GM19455 (cell line): ENCODE measurements around the gene CACTIN.
"Not testable (repeated sequence)": the region's sequence is repeated elsewhere in the genome, so short reads cannot be mapped to it uniquely, and the experiment has no call there.

Experiments used
- ATAC-seq: cut with Tn5 transposase; IDR thresholded peaks from one replicate; pipeline ENCODE4 v1.9.1; 2021; ENCODE audit not compliant: unreplicated experiment

CACTIN gene

DNA sequence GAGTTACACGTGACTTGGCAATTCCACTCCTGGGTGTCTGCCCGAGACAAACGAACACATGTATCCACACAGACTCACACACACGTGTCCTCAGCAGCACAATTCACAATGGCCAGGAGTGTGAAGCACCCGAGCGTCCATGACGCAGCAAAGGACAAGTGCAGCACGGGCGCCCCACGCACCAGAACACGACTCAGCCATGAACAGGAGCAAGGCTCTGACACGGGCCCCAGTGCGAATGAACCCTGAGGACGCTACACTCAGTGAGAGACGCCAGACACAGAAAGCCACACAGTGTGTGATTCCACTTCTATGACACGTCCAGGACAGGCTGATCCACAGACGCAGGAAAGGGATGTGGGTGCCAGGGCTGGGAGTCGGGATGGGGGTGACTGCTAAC, 37.2 kb upstream of the CACTIN start:
- no peak for ATAC-seq

DNA sequence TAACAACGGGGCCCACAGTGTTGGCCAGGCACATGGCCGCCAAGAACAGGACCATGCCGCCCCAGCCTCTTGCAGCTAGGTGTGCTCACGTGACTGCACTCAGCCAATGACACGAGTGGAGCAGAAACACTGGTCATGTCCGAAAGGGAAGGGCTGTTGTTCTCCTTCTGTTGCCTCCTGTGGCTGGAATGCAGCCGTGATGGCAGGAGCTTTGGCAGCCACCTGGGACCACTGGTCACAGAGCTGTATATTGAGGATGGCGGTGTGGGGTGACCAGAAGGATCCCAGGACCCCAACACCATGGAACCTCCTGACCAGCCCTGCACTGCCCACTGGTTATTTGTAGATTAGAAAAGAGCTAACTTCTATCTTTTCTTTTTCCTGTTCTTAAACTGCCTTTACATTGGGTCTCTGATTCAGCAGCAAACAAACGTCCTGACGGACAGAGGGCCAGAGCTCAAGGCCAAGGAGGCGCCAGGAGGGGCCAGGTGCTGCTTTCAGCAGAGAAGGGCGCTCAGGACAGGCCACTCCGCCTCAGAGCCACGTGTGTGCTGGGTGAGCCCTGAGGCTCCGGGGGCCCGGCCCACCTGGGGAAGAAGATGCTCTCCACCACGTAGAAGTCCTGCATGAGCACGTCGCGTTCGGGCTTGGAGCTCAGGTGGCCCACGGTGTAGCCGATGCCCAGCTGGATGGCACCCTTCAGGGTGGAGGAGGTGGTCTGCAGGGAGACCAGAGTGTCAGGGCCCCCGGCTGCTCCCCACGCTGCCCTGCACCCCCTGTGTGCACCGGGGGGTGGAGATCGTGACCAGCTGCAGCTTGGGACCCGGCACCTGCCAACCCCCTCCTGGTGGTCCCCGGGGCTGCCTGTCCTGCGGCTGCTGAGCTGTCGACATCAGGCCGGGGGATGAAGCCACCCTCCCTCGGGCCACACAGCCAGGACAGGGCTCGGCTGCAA, 35.0 kb upstream of the CACTIN start:
- ATAC-seq = no peak

DNA sequence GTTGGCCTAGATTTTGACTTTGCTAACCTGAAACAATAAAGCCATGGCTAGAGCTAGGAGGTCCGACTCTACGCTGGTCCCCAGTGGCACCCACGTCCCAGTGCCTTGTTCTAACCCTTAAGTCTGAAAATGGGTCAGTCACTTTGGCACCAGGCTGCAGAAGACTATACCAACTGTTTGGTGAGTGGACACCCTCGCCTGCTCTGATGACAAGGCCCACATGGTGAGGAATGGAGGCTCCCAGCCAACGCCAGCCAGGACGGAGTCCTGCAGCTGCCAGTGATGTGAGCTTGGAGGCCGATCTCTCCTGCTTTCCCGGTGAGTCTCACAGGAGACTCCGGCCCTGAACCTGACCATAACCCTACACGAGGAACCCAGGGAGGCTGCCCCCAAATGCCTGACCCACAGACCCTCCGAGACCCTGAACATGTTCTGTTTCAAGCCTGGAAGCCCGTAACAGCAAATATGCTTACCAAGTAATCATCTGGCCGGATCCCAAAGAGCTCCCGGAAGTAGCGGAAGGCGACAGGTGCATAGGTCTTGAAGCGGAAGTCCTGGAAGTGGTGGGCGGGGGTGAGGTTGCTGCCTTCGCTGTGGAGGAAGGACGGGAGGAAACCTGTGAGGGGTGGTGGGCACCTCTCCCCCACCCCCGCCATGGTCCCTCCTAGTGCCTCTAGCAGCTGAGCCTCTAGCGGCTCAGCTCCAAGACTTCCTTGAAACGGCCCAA, 34.1 kb upstream of the CACTIN start:
- no peak for ATAC-seq

DNA sequence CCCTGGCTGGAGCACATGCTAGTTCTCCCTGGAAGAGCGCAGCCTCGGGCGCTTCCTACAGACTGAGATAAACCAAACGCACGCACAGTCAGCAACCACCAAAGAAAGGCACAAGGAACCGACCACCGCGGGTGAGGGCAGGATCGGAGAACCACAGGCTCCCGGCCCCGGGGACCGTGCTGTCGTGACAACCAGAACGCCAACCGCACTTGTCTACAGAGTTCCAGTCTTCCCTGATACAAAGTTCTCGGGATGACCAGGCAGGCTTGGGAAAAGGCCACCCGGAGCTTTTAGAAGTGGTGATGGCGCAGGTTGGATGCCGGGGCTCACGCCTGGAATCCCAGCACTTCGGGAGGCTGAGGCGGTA, 33.1 kb upstream of the CACTIN start:
- ATAC-seq = no peak

DNA sequence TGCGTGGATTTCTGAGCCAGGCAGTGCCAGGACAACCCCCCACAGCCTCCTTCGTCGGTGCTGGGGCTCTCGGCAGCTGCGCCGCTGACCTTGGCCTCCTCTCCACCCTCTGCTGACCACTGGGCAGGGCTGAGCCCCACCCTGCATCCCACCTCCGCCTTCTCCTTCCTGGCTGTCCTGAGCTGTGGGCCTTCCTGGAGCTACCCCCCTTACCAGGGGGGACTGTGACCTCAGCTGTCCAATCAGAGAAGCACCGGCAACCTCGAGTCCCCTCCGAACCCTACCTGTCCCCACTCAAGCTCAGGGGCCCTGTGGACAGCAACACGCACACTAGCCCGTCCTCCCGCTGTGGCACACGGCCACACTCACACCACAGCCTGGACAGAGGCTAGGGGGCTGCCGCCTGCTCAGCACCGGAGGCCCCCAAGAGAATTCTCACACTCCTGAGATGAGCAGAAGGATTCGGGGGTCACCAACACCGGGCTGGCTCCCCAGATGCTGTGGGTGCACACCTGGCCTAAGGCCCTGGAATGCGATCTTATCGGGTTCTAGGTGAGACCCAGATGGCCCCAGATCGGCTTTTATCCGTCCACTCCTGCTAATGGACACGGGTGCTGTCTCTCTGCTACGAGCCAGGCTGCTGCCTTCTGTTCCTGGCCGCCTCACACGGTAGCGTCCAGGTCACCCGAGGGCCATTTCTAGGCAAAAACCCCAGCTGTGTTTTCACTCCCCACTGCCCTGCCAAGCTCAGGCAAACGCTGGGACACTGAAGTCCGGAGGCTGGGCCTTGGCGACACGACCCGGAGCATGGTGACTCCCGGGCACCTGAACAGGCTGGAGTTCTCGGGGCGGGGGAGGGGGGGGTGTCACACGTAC, 32.5 kb upstream of the CACTIN start:
- no peak for ATAC-seq

DNA sequence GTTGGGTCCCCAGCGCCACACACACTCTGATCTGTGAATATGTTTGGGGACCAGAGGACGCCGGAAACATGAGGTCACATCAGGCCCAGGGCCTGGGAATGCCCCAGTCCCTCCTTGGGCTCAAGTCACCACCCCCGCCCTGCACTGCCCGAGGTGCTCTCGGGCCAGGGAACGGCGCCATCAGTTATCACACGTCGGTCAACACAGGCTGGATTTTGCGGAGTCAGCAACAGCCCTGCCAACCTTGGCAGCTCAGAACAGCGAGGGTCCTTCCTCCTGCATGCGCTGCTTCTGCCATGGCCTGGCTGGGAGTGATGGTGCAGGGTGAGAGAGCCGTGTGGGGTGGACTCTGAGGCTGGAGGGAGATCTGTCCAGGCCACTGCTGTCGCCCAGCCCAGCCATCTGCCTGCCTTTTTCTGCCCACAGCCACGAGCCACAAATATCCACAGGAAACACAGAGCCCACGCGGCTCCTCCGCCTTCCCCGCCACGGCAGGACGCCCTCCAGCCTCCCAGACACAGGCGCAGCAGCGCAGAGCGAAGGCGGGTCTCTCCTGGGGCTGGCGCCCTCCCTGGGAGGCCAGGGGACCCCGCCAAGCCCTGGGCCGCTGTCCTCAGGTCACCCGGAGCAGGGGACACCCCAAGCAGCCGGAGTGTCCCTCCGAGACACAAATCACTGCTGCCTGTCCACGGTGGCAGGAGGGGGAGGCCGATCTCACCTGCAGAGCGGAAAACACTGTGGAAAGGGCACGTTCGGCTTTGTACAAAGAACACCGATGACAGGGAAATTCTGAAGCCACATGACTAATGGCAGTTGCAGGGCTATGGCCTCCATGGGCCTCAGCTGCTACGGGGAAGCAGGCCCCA, 31.6 kb upstream of the CACTIN start:
- no peak for ATAC-seq

DNA sequence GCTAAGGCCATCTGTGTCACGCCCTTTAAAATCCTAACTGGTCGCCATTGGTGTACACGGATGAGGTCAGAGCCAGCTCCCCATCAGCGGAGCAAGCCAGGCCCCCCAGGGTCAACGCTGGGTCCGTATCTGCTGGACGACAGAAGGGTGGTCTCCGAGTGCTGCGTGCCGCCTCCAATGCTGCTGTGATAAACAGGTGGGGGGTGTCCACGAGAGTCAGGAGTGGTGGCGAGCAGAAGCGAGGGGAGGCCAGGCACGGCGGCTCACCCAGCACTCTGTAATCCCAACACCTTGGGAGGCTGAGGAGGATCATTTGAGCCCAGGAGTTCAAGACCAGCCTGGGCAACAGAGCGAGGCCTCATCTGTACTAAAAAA, 30.8 kb upstream of the CACTIN start:
- ATAC-seq = no peak

DNA sequence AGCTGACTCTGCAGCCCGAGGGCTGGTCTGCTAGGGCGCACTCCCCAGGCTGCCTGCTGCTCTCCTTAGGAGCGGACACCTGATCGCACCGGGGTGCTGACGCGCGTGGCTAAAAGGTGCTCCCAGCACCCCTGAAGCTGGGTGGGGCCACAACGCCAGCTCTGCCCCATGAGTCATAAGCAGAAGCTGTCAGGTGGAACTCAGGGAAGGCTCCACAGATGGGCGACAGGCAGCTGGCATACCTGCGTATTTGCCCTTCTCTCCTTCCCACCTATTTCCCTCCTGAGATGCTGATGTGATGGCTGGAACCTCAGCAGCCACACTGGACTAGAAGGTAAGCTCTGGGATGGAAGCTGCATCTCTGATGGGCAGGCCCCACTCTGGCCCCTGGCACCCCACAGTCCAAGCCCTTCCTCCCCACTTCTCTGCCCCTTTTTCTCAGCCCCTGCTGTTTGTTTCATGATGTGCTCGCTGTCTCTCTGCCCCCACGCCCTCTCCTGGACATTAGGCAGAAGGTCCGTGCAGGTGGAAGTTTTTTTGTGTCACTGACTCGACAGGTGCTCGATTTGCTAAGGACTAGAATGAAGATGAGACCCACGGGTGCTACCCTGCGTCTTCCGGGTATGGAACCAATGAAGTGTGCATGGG, 30.3 kb upstream of the CACTIN start:
- ATAC-seq = no peak

DNA sequence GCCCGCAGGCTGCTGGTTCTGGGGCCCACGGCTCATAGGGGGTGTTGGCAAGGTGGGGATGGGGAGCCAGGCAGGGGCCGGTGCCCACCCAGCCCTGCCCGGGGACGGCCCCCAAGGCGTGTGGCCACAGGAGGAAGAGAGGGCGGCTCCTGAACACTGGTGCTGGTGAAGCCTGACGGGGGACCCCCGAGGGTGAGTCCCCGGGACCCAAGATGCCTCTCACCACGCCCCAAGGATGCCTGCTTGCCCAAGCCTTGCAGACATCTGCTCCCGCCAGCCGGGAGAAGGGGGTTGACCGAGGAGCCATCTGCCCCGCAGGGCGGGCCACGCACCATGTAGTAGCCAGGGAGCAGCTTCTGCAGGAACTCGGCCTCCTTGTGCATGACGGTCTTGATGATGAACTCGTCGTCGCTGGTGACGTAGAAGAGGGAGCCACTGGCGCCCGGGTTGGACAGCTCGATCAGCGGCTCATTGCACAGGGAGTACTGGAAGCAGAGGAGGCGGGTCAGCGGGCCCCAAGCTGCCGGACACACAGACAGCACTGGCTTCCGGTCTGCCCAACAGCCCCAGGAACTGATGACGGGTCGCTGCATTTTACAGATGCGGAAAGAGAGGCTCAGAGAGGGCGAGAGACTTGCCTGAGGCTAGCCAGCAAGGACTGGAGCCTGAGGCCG, 29.6 kb upstream of the CACTIN start:
- ATAC-seq = no peak

DNA sequence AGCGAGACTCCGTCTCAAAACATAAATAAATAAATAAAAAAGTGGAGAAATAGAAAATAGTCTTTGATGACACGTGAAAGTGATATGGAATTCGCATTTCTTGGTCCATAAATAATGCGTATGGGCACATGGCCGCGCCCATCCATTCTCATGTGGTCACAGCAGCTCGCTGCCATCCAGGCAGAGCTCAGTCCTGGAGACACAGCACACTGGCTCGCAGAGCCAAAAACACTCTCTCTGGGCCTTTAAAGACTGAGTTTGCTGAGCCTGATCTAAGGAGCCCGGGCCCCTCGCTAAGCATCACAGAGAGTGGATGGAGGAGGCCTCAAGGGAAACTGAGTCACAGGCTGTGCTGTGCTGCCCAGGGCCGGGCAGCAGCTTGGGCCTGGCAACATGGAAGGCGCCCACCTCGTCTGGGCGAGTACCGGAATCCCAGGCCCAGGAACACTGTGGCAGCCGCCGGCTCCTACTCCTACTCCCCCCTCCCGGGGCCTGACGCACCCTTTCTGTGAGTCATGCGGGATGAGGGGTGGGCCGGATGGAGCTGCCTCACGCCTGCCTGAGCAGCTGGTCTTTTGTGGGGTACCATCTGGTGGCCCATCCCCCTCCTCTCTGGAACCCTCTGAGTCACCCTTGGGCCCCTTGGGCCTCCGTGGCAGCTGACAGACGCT, 28.9 kb upstream of the CACTIN start:
- no peak for ATAC-seq

DNA sequence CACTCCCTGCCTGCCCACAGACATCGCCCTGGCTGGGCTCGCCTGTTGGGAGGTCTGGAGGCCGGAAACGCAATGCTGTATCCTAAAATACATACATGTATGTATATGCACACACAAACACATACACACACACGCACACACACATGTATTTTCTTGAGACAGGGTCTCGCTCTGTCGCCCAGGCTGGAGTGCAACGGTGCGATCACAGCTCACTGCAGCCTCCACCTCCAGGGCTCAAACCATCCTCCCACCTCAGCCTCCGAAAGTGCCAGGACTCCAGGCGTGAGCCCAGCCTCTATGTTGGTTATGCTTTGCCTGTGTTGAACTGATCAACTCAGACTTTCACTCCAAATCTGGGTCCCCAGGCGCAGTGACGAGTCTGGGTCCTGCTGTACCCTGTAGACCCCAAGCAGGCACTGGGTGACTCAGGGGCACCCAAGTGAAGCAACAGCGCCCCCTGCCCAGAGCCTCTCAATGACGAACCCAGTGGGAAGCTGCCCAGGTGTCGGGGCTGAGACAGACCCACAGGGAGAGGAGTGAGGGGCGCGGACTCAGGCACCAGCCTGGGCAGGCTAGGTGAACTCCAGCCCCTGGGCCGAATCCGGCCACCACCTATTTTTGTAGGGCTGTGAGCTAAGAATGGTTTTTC, 27.4 kb upstream of the CACTIN start:
- ATAC-seq = no peak

DNA sequence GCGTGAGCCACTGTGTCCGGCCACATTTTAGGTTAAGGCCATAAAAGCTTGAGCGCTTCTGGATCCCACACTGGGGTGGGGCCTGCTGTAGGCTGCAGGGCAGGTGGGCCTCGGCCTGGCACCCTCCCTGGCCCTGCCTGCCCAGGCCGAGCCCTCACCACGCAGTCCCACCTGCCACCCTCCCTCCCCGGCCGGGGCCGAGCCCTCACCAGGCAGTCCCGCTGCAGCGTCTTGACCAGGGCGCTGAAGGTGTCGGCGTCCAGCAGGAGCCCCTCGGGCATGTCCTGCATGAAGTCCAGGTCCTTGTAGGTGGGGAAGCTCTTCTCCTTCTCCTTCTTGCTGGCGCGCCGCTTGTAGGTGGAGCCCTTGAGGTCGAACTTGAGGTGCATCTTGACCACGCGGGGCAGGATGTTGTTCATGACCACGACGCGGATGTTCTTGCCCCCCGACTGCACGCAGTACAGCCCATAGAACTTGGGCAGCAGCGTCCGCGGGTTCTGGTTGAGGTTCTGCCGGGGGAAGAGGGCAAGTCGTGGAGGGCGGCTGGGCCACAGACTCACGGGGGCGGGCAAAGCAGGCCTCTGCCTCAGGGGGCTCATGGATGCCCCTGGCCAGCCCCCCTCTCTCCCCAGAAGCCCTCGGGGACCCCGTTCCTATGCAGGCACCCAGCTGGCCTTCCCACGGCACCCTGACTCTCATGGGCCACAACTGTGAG, 26.6 kb upstream of the CACTIN start:
- no peak for ATAC-seq

DNA sequence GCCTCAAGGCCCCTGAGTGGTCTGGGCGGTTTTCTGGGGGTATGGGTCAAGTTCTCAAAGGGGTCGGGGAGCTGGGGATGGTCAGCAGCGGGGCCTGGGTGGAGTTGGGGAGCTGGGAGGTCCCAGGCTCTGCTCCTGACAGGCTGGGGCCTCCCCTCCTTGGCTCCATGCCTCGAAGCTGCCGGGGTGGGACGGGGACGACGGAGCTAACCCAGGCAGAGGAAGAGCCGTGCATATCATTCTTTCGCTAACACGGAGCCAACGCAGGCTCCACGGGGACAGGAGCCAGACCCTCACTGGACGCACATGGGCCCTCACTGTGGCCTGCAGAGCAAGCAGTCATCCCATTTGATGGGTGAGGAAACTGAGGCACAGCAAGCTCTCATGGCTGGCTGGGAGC, 25.8 kb upstream of the CACTIN start:
- ATAC-seq = no peak

DNA sequence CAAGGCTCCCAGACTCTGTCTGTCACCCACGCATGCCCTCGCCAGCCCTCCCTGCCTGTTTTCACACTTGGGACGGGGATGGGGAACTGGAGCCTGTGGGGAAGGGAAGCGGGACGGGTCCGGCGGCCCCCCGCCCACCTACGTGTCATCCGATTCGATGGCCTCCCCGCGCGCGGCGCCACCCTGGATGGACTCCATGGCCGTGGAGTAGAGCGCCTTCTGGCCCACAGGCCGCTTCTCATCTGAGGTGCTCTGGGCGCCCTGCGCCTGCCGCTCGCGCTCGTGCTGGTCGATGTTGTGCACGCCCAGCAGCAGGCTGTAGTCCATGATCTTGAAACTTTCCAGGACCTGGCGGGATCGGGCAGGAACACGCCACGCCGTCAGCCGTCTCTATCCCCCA, 25.1 kb upstream of the CACTIN start:
- no peak for ATAC-seq

DNA sequence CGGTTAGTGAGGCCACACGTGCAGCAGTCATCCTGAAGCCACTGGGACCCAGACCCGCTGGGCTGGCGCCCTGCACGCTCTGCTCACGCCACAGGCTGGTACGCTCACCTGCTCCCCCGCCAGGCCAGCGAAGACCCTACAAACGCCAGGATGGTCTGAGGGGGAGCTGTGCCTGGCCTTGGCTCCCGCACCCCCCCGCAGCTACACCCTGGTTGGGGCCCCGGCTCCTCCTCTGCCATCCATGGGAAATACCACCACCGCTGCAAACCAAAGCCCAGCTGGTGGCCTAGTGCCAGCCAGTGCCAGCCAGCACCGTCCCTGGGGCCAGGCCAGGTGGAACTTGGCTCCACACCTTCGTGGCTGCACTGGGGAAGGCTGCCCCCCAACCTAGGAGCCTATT, 23.3 kb upstream of the CACTIN start:
- no peak for ATAC-seq

DNA sequence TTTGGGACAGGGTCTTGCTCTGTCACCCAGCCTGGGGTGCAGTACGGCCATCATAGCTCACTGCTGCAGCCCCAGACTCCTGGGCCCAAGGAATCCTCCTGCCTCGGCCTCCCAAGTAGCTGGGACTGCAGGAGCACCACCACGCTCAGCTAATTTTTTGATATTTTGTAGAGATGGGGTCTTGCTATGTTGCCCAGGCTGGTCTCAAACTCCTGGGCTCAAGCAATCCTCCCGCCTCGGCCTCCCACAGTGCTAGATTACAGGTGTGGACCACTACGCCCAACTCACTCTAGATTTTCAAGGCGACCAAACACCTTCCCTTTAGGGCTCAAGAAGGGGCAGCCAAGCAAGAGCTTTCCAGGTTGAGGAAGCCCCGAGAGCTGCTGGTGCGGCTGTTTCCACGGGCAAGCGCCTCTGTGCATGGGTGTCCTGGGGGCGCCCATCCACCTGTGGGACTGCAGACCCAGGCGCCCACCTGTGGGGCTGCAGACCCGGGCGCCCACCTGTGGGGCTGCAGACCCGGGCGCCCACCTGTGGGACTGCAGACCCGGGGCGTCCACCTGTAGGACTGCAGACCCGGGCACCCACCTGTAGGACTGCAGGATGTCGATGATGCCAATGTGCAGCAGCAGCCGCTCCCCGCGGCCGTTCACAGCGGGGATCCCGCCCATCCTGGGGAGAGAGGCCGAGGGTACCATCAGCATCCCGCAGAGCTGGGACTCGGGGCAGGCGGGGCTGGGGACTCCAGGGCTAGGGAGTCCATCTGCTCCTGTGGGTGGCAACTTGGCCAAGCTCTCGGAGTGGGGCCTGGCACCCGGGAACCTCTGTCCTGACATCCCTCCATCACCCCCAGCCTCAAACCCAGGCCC, 21.7 kb upstream of the CACTIN start:
- no peak for ATAC-seq

DNA sequence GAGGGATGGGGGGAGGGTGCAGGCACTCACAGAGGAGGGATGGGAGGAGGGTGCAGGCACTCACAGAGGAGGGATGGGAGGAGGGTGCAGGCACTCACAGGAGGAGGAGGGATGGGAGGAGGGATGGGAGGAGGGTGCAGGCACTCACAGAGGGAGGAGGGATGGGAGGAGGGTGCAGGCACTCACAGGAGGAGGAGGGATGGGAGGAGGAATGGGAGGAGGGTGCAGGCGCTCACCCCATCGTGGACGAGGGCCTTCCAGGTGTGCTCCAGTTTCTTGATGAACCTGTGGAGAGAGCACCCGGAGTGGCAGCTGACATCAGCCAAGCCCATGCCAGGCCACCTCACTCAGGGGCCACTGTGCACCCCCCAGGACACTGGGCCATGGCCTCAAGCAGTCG, 20.5 kb upstream of the CACTIN start:
- not testable (repeated sequence) for ATAC-seq
